ENCODE data around the gene MORC1. TPM values are rescaled to one million over a fixed set of nuclear protein-coding genes. Genes with fewer than 3 reads are reported as not detected.

The MORC1 gene
- not detected in 2 replicates for total RNA-seq

GRCh38 chr3:109117939-109118338 lies at the start of gene MORC1:
Gene MORC1 (minus strand): TSS chr3:109118134. CDS start chr3:109118059, 75 bp downstream.

GRCh38 chr3:109136523-109136922 lies 18.6 kb upstream of the MORC1 start, which contains the start of gene C3orf85:
Gene C3orf85 (plus strand): TSS chr3:109136719. CDS start chr3:109136848, 129 bp downstream.

GRCh38 chr3:108953700-108954099 lies 164.2 kb downstream of the MORC1 start, which contains the start of gene GUCA1C:
Gene GUCA1C (minus strand): TSS chr3:108953879. CDS start chr3:108953762, 117 bp downstream.

Other genes starting within 250 kb of the MORC1 start
- not detected in 2 replicates for gene GUCA1C, start 164.3 kb downstream of the MORC1 start, total RNA-seq
- gene C3orf85, start 18.6 kb upstream of the MORC1 start, total RNA-seq, result not detected in 2 replicates
- not detected in 2 replicates for gene DPPA2, start 198.4 kb upstream of the MORC1 start, total RNA-seq
- gene DPPA4, start 219.4 kb upstream of the MORC1 start, total RNA-seq, result not detected in 2 replicates